ENCODE data around the gene LIX1. TPM values are rescaled to one million over a fixed set of nuclear protein-coding genes. Genes with fewer than 3 reads are reported as not detected.
A peak's percentile ranks its signal among the peaks of the same experiment; 100 is the strongest.

Gene LIX1
- total and polyA plus RNA-seq, 2 of the 8 experiments (the other 6 are each of a cell fraction or from before 2014, with no cell fraction given), result 0.26 to 0.45 TPM

DNA sequence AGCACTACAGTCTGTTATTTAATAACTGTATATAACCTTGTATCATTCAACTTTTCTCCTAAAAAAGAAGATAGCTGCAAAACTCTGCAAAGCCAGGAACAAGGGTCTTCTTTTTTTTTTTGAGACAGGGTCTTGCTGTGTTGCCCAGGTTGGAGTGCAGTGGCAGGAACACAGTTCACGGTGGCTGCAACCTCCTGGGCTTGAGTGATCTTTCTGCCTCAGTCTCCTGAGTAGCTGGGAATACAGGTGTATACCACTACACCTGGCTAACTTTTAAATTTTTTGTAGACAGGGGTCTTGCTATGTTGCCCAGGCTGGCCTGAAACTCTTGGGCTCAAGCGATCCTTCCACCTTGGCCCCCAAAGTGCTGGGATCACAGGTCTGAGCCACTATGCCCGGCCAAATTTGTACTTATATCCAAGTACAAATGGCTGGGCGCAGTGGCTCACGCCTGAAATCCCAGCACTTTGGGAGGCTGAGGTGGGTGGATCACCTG is 21.4 kb upstream of the LIX1 start:
- Histone ChIP-seq H3K4me3 (ENCODE audit: extremely low read depth in 1 of 4, insufficient read depth in 2 of 4, low read depth in 3 of 4, low read length in 4 of 4) (no peak overlapping the region), H2BK120ac (replicated peaks; ENCODE audit: low read depth, low read length) (no peak overlapping the region), H2AK5ac (ENCODE audit: low read depth, low read length) (no peak overlapping the region), H3K9me3 (ENCODE audit: insufficient read depth in 2 of 2, low read depth in 1 of 2, low read length in 1 of 2) (no peaks in the 10 kb centered on the region), H3K79me2 (ENCODE audit: control insufficient read depth in 1 of 2, insufficient read depth in 2 of 2, low read length in 2 of 2) (no peaks in the 10 kb centered on the region), H2BK12ac (ENCODE audit: low read depth, low read length) (no peak overlapping the region), H3K79me1 (ENCODE audit: low read depth, low read length) (no peaks in the 10 kb centered on the region), H3K27me3 (replicated peaks in 1 of 4; ENCODE audit: control insufficient read depth in 3 of 4, extremely low read depth in 1 of 4, insufficient read depth in 3 of 4, low read length in 3 of 4) (no peaks in the 10 kb centered on the region), H3K18ac (ENCODE audit: extremely low read depth, low read length) (no peak overlapping the region), H3K4me1 (replicated peaks in 1 of 4; ENCODE audit: control insufficient read depth in 3 of 4, insufficient read depth in 4 of 4, low read length in 3 of 4) (no peaks in the 10 kb centered on the region), H2AFZ (ENCODE audit: low read length) (no peak overlapping the region), H4K91ac (replicated peaks; ENCODE audit: insufficient read length, low read length) (no peak overlapping the region), H2BK15ac (ENCODE audit: low read length) (no peak overlapping the region), H3K56ac (replicated peaks; ENCODE audit: insufficient read length, low read depth, low read length) (no peak overlapping the region), H3K14ac (ENCODE audit: insufficient read length) (no peak overlapping the region), H4K8ac (ENCODE audit: extremely low read depth, insufficient read depth, low read length) (no peak overlapping the region), H3K23ac (ENCODE audit: insufficient read length) (no peak overlapping the region), H3K4me2 (ENCODE audit: insufficient read depth in 1 of 2, low read depth in 2 of 2, low read length in 2 of 2) (no peak overlapping the region), H3K4ac (replicated peaks; ENCODE audit: insufficient read length, low read depth, low read length) (no peak overlapping the region), H4K5ac (ENCODE audit: insufficient read length, low read depth, low read length) (no peak overlapping the region), H3K23me2 (ENCODE audit: low read depth, low read length) (no peaks in the 10 kb centered on the region), H3K36me3 (ENCODE audit: control insufficient read depth in 2 of 4, insufficient read depth in 4 of 4, low read length in 3 of 4) (peaks cover 5 to 64% (median 27%) of the 10 kb centered on the region in 4 experiments; a peak in 7 of 8 replicates), H2BK20ac (ENCODE audit: low read length) (no peak overlapping the region), H4K20me1 (replicated peaks in 1 of 2; ENCODE audit: control insufficient read depth in 1 of 2, insufficient read depth in 2 of 2, low read length in 2 of 2) (peaks cover 0 to 1% of the 10 kb centered on the region in 2 experiments), H3K9ac (replicated peaks in 1 of 4; ENCODE audit: extremely low read depth in 1 of 4, low read depth in 3 of 4, low read length in 3 of 4) (no peak overlapping the region), H2BK5ac (ENCODE audit: low read depth, low read length) (no peak overlapping the region), H3K27ac (ENCODE audit: low read depth, low read length) (no peak overlapping the region)
- FAIRE-seq (no peak), DNase-seq (ENCODE audit: low read depth in 1 of 2, low spot score in 2 of 2) (no peak)
- POLR2A ChIA-PET (ENCODE audit: partially characterized antibody), result no interaction called here
- 97% methylated on average over 5 of the region's 5 CpGs; no CpG with 5 or more reads in 1 of the 2 experiments for WGBS, 2 experiments (ENCODE audit: extremely low coverage in 1 of 2, insufficient coverage in 1 of 2, insufficient read length in 1 of 2, insufficient replicate concordance in 2 of 2, low coverage in 1 of 2, low lambda C conversion rate in 2 of 2, missing lambda C conversion rate in 1 of 2)
- no peak for TF ChIP-seq CTBP2 (IDR thresholded peaks at IDR 0.05; ENCODE audit: borderline replicate concordance, insufficient read depth, insufficient read length, low read length)
- TF ChIP-seq KDM1A (IDR thresholded peaks at IDR 0.05; ENCODE audit: borderline replicate concordance, low read length), result peak; percentile 44; the same call in 1 of the 2 replicates
- CTCF ChIA-PET (ENCODE audit: partially characterized antibody), result interaction anchor here (0.6 to 9.8 kb wide), 24 partner anchors 13 to 865 kb away, joined by 3 to 118 read pairs (median 4); partner anchors contain the start of gene LIX1
